Upper lobe of left lung (tissue), 4 donors: ENCODE data around the gene NCAPG2.

ENCODE experiments used
- POLR2A ChIP-seq, 4 donors: fragments of 450-650 bp; IDR thresholded peaks; one replicate each; pipeline ENCODE4 v1.5.1; 2016 to 2017; ENCODE audit warnings: antibody characterized with exemption in 4 of 4, mild to moderate bottlenecking in 2 of 4
- TF ChIP-seq, protein P1 (sequence below), 6 experiments: fragments of 450-650 bp in 4 of 6; fragments of 200-600 bp in 2 of 6; sonication (generic) in 2 of 6; IDR thresholded peaks; one replicate each; pipeline ENCODE4 v1.5.1; 2016 to 2019; ENCODE audit warnings: antibody characterized with exemption in 6 of 6

DNA sequence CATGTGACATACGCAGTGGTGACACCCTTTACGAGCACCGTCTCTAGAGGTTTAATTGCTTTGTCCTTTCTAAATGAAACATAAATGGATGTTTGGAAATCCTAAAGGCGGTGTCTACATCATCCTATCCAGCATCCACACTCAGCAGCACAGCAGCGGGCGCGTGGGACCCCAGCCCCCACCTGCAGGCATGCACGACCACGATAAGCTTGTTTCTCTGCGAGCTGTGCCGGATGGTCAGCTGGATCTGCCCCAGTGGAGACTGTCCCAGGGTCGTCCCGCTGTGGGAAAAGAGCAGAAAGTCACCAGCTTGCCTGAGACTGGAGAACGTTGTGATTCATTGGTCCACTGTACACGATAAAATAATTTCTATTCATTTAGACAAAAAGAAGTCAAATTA lies 34.2 kb upstream of the NCAPG2 start:
- TF ChIP-seq, protein P1, sequence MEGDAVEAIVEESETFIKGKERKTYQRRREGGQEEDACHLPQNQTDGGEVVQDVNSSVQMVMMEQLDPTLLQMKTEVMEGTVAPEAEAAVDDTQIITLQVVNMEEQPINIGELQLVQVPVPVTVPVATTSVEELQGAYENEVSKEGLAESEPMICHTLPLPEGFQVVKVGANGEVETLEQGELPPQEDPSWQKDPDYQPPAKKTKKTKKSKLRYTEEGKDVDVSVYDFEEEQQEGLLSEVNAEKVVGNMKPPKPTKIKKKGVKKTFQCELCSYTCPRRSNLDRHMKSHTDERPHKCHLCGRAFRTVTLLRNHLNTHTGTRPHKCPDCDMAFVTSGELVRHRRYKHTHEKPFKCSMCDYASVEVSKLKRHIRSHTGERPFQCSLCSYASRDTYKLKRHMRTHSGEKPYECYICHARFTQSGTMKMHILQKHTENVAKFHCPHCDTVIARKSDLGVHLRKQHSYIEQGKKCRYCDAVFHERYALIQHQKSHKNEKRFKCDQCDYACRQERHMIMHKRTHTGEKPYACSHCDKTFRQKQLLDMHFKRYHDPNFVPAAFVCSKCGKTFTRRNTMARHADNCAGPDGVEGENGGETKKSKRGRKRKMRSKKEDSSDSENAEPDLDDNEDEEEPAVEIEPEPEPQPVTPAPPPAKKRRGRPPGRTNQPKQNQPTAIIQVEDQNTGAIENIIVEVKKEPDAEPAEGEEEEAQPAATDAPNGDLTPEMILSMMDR (IDR thresholded peaks at IDR 0.05): no peak
- TF ChIP-seq POLR2A (IDR thresholded peaks at IDR 0.05): no peak
